Adrenal gland (tissue), 12 donors: ENCODE results near the gene RTEL1. TPM values are rescaled to one million over a fixed set of nuclear protein-coding genes. Genes with fewer than 3 reads are reported as not detected.

ENCODE experiments used
- DNase-seq, 7 donors: peaks; one replicate each; pipeline ENCODE4 v3.0.0-alpha.2; 2019 to 2020
- H3K27ac ChIP-seq, 5 donors: fragments of 200-600 bp; sonication (generic) in 4 of 5; 1 replicate in 3 of 5; 2 replicates in 2 of 5; pipeline versions ENCODE4 v1.5.1 to v1.8.0; 2016 to 2020; ENCODE audit warnings: mild to moderate bottlenecking in 1 of 5
- H3K27me3 ChIP-seq: fragments of 200-600 bp; 2 replicates; pipeline ENCODE4 v1.8.0; 2021
- H3K36me3 ChIP-seq, 2 donors: fragments of 200-600 bp; replicated peaks in 1 of 2; 1 replicate in 1 of 2; 2 replicates in 1 of 2; pipeline versions ENCODE4 v1.5.1 to v1.8.0; 2018 to 2022
- H3K4me1 ChIP-seq, 2 donors: fragments of 200-600 bp; replicated peaks in 1 of 2; 1 replicate in 1 of 2; 2 replicates in 1 of 2; pipeline versions ENCODE4 v1.5.1 to v1.8.0; 2018 to 2021
- H3K4me3 ChIP-seq, 4 donors: fragments of 200-600 bp; sonication (generic) in 3 of 4; one replicate each; pipeline ENCODE4 v1.5.1; 2016 to 2018
- H3K9me3 ChIP-seq, 3 donors: fragments of 200-600 bp; sonication (generic) in 1 of 3; replicated peaks in 1 of 3; 1 replicate in 2 of 3; 2 replicates in 1 of 3; pipeline versions ENCODE4 v1.5.1 to v1.8.0; 2016 to 2021
- CTCF ChIP-seq, 6 experiments: fragments of 450-650 bp in 4 of 6; fragments of 200-600 bp in 2 of 6; sonication (generic) in 1 of 6; IDR thresholded peaks; 1 replicate in 5 of 6; 2 replicates in 1 of 6; pipeline versions ENCODE4 v1.5.1 to v1.8.0; 2016 to 2021; ENCODE audit warnings: antibody characterized with exemption in 6 of 6, mild to moderate bottlenecking in 2 of 6, moderate library complexity in 1 of 6
- POLR2A ChIP-seq, 2 donors: fragments of 450-650 bp; IDR thresholded peaks; one replicate each; pipeline ENCODE4 v1.6.1; 2017; ENCODE audit warnings: antibody characterized with exemption in 2 of 2, mild to moderate bottlenecking in 2 of 2, moderate library complexity in 1 of 2
- WGBS, 4 donors: extraction: QIAGEN DNeasy Blood & Tissue Kit in 2 of 4; methylation state at CpG; one replicate each; pipeline versions ENCODE4 v1.1.5 to v1.1.7; 2013 to 2017; 5-methylcytosine and 5-hydroxymethylcytosine counted together
- intact Hi-C, 2 donors: fragments of 100-400 bp; cut with DNase I; formaldehyde crosslinking; loops; one replicate each; pipeline versions ENCODE4 v1.14.1 to v1.15.0; 2022 to 2023
- polyA plus RNA-seq, 3 donors: library from polyadenylated mRNA; stranded (reverse); fragments of 200-250 nt in 2 of 3; fragments of 350-450 nt in 1 of 3; fragmentation: Illumina TruSeq in 1 of 3; extraction: RNeasy Lipid Tissue Mini Kit (QIAGEN cat#74804) in 1 of 3; gene quantifications; one replicate each; pipeline ENCODE4 v1.2.3, GENCODE V29; 2013 to 2014
- total RNA-seq, 9 donors: library from RNA; depleted of rRNA in 4 of 9; stranded (reverse); fragments of >200 nt in 4 of 9; fragments of 120-200 nt in 1 of 9; fragmentation: NEBNext Ultra II Directional in 1 of 9; extraction: Animal tissue kit (Norgen Biotek cat#: 25700) in 1 of 9; gene quantifications; one replicate each; pipeline versions ENCODE4 v1.1.0 to v1.2.4, GENCODE V29; 2013 to 2023
- donor health status: healthy with polysubstance abuse.
- donor health status: Bipolar disorder and iron deficiency.
- donor health status: DM: yes; HTN: yes; CAD: no.
- donor health status: DM: no; HTN: no; CAD: no.
- donor health status: DM: no; HTN: no; CAD: no.
- donor health status: DM: yes; HTN: yes; CAD: no.

The RTEL1 gene
- total and polyA plus RNA-seq, 12 donors = 9.4 to 110 (median 32.1) TPM

GRCh38 chr20:63680857-63681608, 22.9 kb downstream of the RTEL1 start:
- no peak overlapping the region for H3K4me3 ChIP-seq
- H3K9me3 ChIP-seq = no peaks in the 10 kb centered on the region
- H3K4me1 ChIP-seq = peaks cover 1 to 22% of the 10 kb centered on the region in 2 donors
- no peaks in the 10 kb centered on the region for H3K27me3 ChIP-seq
- no peak for DNase-seq
- TF ChIP-seq POLR2A (IDR thresholded peaks at IDR 0.05) (no peak), CTCF (IDR thresholded peaks at IDR 0.05) (no peak)
- H3K27ac ChIP-seq = peak overlapping the region in 1 of 5 donors; percentile 80
- H3K36me3 ChIP-seq = peaks cover 0 to 21% of the 10 kb centered on the region in 2 donors
- WGBS, 4 donors = 93 to 98% (median 97%) methylated on average over 3 to 23 of the region's 23 CpGs
- intact Hi-C loops = no loop called here

GRCh38 chr20:63681609-63682142, 23.6 kb downstream of the RTEL1 start:
- no peak for DNase-seq
- Histone ChIP-seq H3K4me3 (no peak overlapping the region), H3K9me3 (no peaks in the 10 kb centered on the region), H3K4me1 (peaks cover 4 to 28% of the 10 kb centered on the region in 2 donors), H3K27ac (peak overlapping the region in 2 of 5 donors; percentile 74 to 80), H3K36me3 (peaks cover 0 to 15% of the 10 kb centered on the region in 2 donors), H3K27me3 (no peaks in the 10 kb centered on the region)
- 94 to 100% (median 98%) methylated on average over 1 to 13 of the region's 13 CpGs for WGBS, 4 donors
- TF ChIP-seq POLR2A (IDR thresholded peaks at IDR 0.05) = no peak
- intact Hi-C loops = no loop called here

- DNase-seq = peak in 6 of 7 donors; percentile 62 to 81 (median 73)
- Histone ChIP-seq H3K4me3 (no peak overlapping the region), H3K4me1 (peaks cover 4 to 33% of the 10 kb centered on the region in 2 donors), H3K36me3 (peaks cover 0 to 15% of the 10 kb centered on the region in 2 donors), H3K27ac (peak overlapping the region in 2 of 5 donors; percentile 74 to 80), H3K27me3 (no peaks in the 10 kb centered on the region), H3K9me3 (no peaks in the 10 kb centered on the region)
- no peak for TF ChIP-seq CTCF (IDR thresholded peaks at IDR 0.05)
- TF ChIP-seq POLR2A (IDR thresholded peaks at IDR 0.05) = no peak
- intact Hi-C loops = no loop called here
- WGBS, 4 donors = 47 to 70% (median 60%) methylated on average over 12 to 22 of the region's 22 CpGs
Observed at GRCh38 chr20:63682384-63683139, 24.4 kb downstream of the RTEL1 start.

- 76 to 94% (median 85%) methylated on average over 8 to 21 of the region's 21 CpGs for WGBS, 4 donors
Observed at GRCh38 chr20:63685269-63686026, 27.3 kb downstream of the RTEL1 start.

More at GRCh38 chr20:63685269-63686026, 27.3 kb downstream of the RTEL1 start:
- no peaks in the 10 kb centered on the region for H3K36me3 ChIP-seq
- TF ChIP-seq POLR2A (IDR thresholded peaks at IDR 0.05) = no peak
- TF ChIP-seq CTCF (IDR thresholded peaks at IDR 0.05) = no peak
- peak overlapping the region in 4 of 5 donors; percentile 55 to 95 (median 82) for H3K27ac ChIP-seq
- H3K4me1 ChIP-seq = peaks cover 4 to 45% of the 10 kb centered on the region in 2 donors
- H3K27me3 ChIP-seq = no peaks in the 10 kb centered on the region
- H3K4me3 ChIP-seq = no peak overlapping the region
- DNase-seq = peak in 1 of 7 donors; percentile 34
- no peaks in the 10 kb centered on the region for H3K9me3 ChIP-seq
- intact Hi-C loops = no loop called here
